Fibroblast of peridontal ligament (primary cell): ENCODE results near the gene GNA12.
"Not testable (repeated sequence)": the region's sequence is repeated elsewhere in the genome, so short reads cannot be mapped to it uniquely, and the experiment has no call there.

Experiments
- DNase-seq: peaks from one replicate; pipeline ENCODE4 v3.0.0-alpha.2; 2010; ENCODE audit errors: extremely low read depth

The GNA12 gene

DNA sequence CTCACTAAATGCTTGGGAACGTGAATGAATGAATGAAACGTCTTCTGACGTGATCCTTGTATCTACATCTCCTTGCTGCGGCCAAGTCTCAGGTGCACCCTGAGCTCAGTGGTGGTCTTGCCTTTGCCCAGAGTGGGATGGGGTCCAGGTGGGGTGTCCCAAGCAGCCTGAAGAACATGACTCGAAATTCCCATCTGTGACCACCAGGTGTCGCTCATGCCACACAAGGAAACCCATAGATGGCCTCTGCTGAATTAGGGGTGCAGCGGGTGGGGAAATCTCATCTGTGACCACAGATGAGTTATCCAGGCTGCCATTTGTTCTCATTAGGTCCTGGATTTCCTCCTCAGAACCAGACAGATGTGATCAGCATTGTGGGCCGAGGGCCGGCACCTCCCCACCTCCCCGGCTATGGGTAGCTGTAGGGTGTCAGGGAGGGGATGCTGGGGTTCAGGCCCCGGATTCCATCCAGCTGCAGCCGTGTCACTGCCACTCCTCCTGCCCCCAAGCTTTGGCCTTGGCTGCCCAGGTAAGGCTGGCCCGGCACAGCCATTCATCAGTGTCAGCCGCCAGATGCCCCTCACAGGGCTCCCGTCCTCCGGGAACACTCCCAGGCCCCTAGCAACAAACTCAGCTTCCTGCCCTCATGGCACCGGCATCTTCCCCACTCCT, 21.0 kb upstream of the GNA12 start:
- peak; percentile 80 for DNase-seq

GRCh38 chr7:2864204-2864985, 20.3 kb upstream of the GNA12 start:
- DNase-seq = peak; percentile 29

DNA sequence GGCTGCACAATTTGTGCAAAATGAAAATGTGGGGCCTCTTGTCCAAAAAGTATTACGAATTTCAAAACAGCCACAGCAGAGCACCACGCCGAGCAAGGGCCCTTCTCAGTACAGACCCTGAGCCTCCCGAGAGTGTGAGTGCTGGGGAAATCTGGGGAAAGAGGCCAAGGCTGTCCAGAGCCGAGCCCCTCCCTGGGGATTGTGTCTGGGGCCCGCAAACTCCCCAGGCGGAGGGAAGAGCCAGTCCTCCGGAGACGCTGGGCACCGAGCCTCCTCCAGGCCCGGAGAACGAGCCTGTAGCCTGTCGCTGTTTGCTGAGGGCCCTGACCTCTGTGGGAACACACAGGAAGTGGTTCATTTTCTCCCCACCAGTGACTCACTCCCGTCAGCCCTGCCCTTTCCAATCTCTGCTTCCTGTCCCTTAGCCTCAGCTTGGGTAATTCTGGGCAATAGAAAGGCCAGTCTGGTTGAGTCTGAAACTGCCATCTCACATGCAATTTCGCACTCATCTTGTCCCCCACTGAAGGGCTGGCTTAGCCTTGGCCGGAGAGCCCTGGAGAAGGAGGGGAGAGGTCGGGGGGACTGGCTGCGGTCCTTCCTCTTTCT, 19.5 kb upstream of the GNA12 start:
- DNase-seq = peak; percentile 95

- peak; percentile 18 for DNase-seq
These were observed 18.8 kb upstream of the GNA12 start for GRCh38 chr7:2862831-2863361.

GRCh38 chr7:2861509-2861908, 17.4 kb upstream of the GNA12 start:
- DNase-seq = no peak

DNA sequence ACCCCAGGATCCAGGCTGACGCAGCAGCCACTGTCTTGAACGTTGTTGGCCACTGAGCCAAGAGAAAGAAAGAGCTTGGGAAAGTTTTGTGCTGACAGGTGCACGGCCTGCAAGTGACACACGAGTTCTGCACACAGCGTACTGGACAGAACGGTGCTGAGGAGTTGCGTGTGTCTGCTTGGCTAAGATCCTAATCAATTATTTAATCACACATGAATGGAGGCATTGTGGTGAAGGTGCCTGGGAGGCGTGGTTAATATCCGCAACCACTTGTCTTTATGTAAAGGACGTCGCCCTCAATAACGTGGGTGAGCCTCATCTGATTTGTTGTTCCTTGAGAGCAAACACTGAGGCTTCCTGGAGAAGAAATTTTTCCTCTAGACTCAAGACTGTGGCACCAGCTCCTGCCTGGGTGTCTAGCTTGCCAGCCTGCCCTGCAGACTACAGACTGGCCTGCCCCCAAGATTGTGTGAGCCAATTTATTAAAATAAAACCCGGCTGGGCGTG, 16.6 kb upstream of the GNA12 start:
- DNase-seq = no peak

DNA sequence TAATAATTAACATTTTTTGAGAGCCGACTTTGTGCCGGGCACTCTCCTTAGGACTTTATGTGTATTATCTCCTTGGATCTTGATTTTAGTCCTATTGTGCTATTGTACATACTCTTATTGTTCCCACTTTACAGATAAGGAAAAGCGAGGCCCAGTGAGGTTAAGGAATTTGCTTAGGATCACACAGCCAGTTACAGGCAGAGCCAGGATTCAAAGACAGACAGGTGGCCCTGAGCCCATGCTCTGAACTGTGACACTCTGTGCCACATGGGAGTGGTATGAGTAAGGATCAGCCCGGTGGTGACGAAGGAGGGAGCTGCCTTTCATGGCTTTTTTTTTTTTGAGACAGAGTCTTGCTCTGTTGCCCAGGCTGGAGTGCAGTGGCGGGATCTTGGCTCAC, 15.8 kb upstream of the GNA12 start:
- no peak for DNase-seq

GRCh38 chr7:2858621-2859020, 14.5 kb upstream of the GNA12 start:
- no peak for DNase-seq

DNA sequence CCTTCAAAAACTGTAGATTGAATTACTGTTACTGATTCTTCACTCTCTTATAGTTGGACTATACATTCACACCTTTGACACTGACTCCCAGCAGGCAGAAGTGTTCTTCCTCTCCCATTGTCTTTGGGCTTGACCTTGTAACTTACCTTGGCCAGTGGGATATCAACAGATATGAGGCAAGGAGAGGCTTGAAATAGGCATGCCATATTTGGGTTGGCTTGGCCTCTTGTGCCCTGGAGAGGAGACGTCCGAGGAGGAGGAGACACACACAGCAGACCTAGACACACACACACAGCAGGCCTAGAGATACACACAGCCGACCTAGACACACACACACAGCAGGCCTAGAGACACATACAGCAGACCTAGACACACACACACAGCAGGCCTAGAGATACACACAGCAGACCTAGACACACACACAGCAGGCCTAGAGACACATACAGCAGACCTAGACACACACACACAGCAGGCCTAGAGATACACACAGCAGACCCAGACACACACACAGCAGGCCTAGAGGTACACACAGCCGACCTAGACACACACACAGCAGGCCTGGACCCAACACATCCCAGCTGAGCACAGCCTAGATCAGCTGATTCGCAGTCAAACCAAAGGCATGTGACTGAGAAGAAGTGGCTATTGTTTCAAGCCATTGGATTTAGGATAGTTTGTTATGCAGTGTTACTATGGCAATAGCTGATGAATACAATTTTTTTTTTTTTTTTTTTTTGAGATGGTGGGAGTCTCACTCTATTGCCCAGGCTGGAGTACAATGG, 12.5 kb upstream of the GNA12 start:
- DNase-seq = no peak

DNA sequence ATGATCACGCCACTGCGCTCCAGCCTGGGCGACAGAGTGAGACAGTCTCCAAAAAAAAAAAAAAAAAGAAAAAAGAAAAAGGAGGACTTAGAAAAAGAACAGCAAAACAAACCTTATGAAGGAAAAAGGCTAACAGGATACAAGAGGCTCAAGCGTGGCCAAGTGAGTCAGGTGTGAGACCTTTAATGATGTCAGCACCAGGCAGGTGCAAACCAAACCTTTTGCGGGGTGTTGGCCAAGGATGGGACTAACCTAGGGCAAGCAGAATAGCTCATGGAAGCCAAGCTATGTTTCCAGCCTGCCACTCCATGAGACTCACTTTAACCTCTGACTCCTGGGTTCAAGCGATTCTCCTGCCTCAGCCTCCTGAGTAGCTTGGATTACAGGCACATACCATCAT, 11.3 kb upstream of the GNA12 start:
- DNase-seq = no peak

- not testable (repeated sequence) for DNase-seq
These were observed 9.4 kb upstream of the GNA12 start for GRCh38 chr7:2853552-2853951.

DNA sequence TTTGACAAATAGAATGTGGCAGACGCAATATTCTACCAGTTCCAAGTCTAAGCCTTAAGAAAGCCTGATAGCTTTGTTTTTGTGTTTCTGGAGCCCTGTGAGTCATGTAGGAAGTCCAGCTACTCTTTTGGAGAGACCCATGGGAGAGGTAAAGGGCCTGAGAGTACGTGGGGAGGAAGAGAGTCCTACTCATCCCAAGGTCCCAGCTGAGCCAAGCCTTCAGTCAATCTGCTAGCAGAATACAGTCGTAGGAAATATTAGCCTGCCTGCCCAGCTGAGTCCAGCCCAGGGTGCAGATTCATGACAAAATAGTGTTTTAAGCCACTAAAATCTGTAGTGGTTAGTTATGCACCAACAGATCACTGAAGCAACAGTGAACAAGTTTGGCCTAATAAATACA, 9.0 kb upstream of the GNA12 start:
- DNase-seq = peak; percentile 70

GRCh38 chr7:2851497-2851896, 7.4 kb upstream of the GNA12 start:
- peak; percentile 45 for DNase-seq

- no peak for DNase-seq
These were observed 6.0 kb upstream of the GNA12 start for GRCh38 chr7:2849941-2850766.

GRCh38 chr7:2845034-2845592, 1.0 kb upstream of the GNA12 start:
- no peak for DNase-seq

DNA sequence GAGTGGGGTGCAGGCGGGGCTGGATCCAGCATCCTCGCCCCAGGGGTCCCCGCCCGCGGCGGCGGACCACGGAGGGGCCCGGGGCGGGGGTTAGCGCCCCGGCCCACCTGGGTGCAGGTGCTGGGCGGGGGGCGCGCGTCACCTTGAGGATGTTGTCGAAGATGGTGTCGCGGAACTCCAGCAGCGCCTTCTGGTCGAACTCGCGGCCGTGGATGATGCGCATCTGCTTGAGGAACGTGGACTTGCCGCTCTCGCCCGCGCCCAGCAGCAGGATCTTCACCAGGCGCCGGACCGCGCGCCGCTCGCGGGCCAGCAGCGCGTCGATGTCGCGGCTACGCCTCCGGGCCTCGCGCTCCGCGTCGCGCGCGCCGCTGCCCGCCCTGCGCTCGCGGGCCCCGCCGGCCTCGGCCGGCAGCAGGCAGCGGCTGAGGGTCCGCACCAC, 376 bp downstream of the GNA12 start:
- peak; percentile 18 for DNase-seq

- no peak for DNase-seq
These were observed 870 bp downstream of the GNA12 start for GRCh38 chr7:2843191-2843685.

GRCh38 chr7:2841907-2842306, 2.2 kb downstream of the GNA12 start:
- DNase-seq = no peak

GRCh38 chr7:2840458-2840857, 3.6 kb downstream of the GNA12 start:
- DNase-seq = no peak

- no peak for DNase-seq
These were observed 5.1 kb downstream of the GNA12 start for GRCh38 chr7:2838873-2839578.
